IMR-90 (cell line): ENCODE results near the gene TIMM13.

ENCODE experiments used
- BHLHE40 ChIP-seq: fragments of 150-350 bp; IDR thresholded peaks from 2 replicates; pipeline ENCODE4 v1.6.1; 2016; ENCODE audit warnings: mild to moderate bottlenecking, low read depth, low read length
- CEBPB ChIP-seq: IDR thresholded peaks from 2 replicates; pipeline ENCODE4 v1.6.1; 2012; ENCODE audit warnings: low read depth, low read length, improper control_type of control experiment
- CTCF ChIP-seq: conservative IDR thresholded peaks from 2 replicates; pipeline ENCODE4 v1.5.1; 2012; ENCODE audit warnings: mild to moderate bottlenecking, low read depth, low read length, improper control_type of control experiment
- ELK1 ChIP-seq: fragments of 150-350 bp; IDR thresholded peaks from 2 replicates; pipeline ENCODE4 v1.6.1; 2016; ENCODE audit warnings: low read depth, mild to moderate bottlenecking, low read length, moderate library complexity, borderline replicate concordance
- FOS ChIP-seq: fragments of 150-350 bp; IDR thresholded peaks from 2 replicates; pipeline ENCODE4 v1.6.1; 2016; ENCODE audit warnings: low read depth, low read length
- MAFK ChIP-seq: IDR thresholded peaks from 2 replicates; pipeline ENCODE4 v1.6.1; 2012; ENCODE audit warnings: low read depth, low read length, improper control_type of control experiment
- MAZ ChIP-seq: IDR thresholded peaks from 2 replicates; pipeline ENCODE4 v1.6.1; 2012; ENCODE audit warnings: low read depth, mild to moderate bottlenecking, low read length, improper control_type of control experiment, moderate library complexity, borderline replicate concordance
- POLR2A ChIP-seq: IDR thresholded peaks from 2 replicates; pipeline ENCODE4 v1.6.1; 2012; ENCODE audit warnings: mild to moderate bottlenecking, low read depth, low read length
- RCOR1 ChIP-seq: IDR thresholded peaks from 2 replicates; pipeline ENCODE4 v1.6.1; 2012; ENCODE audit warnings: mild to moderate bottlenecking, low read length, improper control_type of control experiment; ENCODE audit not compliant: insufficient replicate concordance
- RFX5 ChIP-seq: IDR thresholded peaks from 2 replicates; pipeline ENCODE4 v1.8.0; 2012; ENCODE audit warnings: low read depth, mild to moderate bottlenecking, low read length, moderate library complexity
- SMC3 ChIP-seq: fragments of 150-350 bp; IDR thresholded peaks from 2 replicates; pipeline ENCODE4 v1.6.1; 2016; ENCODE audit warnings: low read depth, mild to moderate bottlenecking, antibody characterized with exemption, low read length, moderate library complexity
- USF2 ChIP-seq: fragments of 150-350 bp; IDR thresholded peaks from 2 replicates; pipeline ENCODE4 v1.6.1; 2017; ENCODE audit warnings: mild to moderate bottlenecking, antibody characterized with exemption, low read length, low read depth

GRCh38 chr19:2427429-2428320 lies at the start of gene TIMM13:
- TF ChIP-seq RCOR1 (no peak), POLR2A (peak; percentile 64), CTCF (no peak), FOS (no peak), RFX5 (peak; percentile 39; the same call in 1 of the 2 replicates), ELK1 (0 out of 2 replicates have a peak, but pooled peaks have one; percentile 36), MAFK (no peak), SMC3 (no peak), MAZ (peak; percentile 12; the same call in 1 of the 2 replicates), USF2 (peak; percentile 99), BHLHE40 (peak; percentile 81), CEBPB (peak; percentile 98)
